Measurements from ENCODE around the gene ALOX5. TPM values are rescaled to one million over a fixed set of nuclear protein-coding genes. Genes with fewer than 3 reads are reported as not detected.

The ALOX5 gene
- total and polyA plus RNA-seq, 4 donors = 21.5 to 270 (median 144) TPM

- H3K36me3 ChIP-seq (ENCODE audit: control insufficient read depth in 4 of 4, insufficient read depth in 4 of 4, low read length in 4 of 4) = peaks cover 4 to 12% (median 7%) of the 10 kb centered on the region in 4 donors
- TF ChIP-seq CTCF (IDR thresholded peaks at IDR 0.05; ENCODE audit: control extremely low read depth, extremely low read depth) = no peak
- no peak overlapping the region for H3K9ac ChIP-seq (ENCODE audit: insufficient read depth in 1 of 2, low read length in 2 of 2)
- WGBS, 2 donors = 68 to 72% methylated on average over 3 of the region's 3 CpGs
- no peak overlapping the region for H3K27ac ChIP-seq (ENCODE audit: low read depth in 1 of 2, low read length in 1 of 2)
- H3K27me3 ChIP-seq (ENCODE audit: control insufficient read depth in 3 of 3, insufficient read depth in 3 of 3, low read length in 2 of 3) = no peaks in the 10 kb centered on the region
- H3K4me3 ChIP-seq = no peak overlapping the region
- no peaks in the 10 kb centered on the region for H3K9me3 ChIP-seq (ENCODE audit: control insufficient read depth in 4 of 4, insufficient read depth in 3 of 4, low read length in 3 of 4)
- peaks cover 0 to 5% (median 0%) of the 10 kb centered on the region in 5 donors for H3K4me1 ChIP-seq (ENCODE audit: control insufficient read depth in 5 of 5, insufficient read depth in 5 of 5, low read length in 5 of 5)
- DNase-seq (no peak), ATAC-seq (ENCODE audit: insufficient read depth, low FRiP score) (no peak)
Observed at GRCh38 chr10:45454859-45455258, 80.8 kb downstream of the ALOX5 start.

DNA sequence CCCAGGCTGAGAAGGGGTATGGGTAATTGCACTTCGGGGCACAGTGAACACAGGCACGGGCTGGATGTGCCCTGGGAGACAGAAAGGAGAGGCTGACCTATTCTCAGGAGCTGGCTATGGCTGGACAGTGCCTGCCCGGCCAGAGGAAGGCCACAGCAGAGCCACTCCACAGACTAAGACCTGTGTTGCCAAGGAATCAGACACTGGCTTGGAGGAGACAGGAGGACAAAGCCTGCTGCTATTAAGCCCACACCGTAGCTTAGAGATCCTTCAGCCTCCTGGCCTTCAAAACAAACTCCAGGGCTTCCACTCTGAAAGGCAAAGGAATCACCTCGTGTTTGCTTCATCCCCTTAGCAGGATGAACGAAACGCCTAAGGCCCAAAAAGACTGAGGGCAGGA, 82.2 kb downstream of the ALOX5 start:
- no peak overlapping the region for H3K4me3 ChIP-seq
- 95 to 98% methylated on average over 7 of the region's 7 CpGs for WGBS, 2 donors
- H3K9ac ChIP-seq (ENCODE audit: insufficient read depth in 1 of 2, low read length in 2 of 2) = no peak overlapping the region
- DNase-seq (no peak), ATAC-seq (ENCODE audit: insufficient read depth, low FRiP score) (no peak)
- H3K27me3 ChIP-seq (ENCODE audit: control insufficient read depth in 3 of 3, insufficient read depth in 3 of 3, low read length in 2 of 3) = no peaks in the 10 kb centered on the region
- H3K4me1 ChIP-seq (ENCODE audit: control insufficient read depth in 5 of 5, insufficient read depth in 5 of 5, low read length in 5 of 5) = peaks cover 0 to 10% (median 3%) of the 10 kb centered on the region in 5 donors
- no peak overlapping the region for H3K27ac ChIP-seq (ENCODE audit: low read depth in 1 of 2, low read length in 1 of 2)
- no peak for TF ChIP-seq CTCF (IDR thresholded peaks at IDR 0.05; ENCODE audit: control extremely low read depth, extremely low read depth)
- H3K36me3 ChIP-seq (ENCODE audit: control insufficient read depth in 4 of 4, insufficient read depth in 4 of 4, low read length in 4 of 4) = peaks cover 4 to 14% (median 8%) of the 10 kb centered on the region in 4 donors
- no peaks in the 10 kb centered on the region for H3K9me3 ChIP-seq (ENCODE audit: control insufficient read depth in 4 of 4, insufficient read depth in 3 of 4, low read length in 3 of 4)

GRCh38 chr10:45456822-45457221, 82.8 kb downstream of the ALOX5 start:
- no peak overlapping the region for H3K9ac ChIP-seq (ENCODE audit: insufficient read depth in 1 of 2, low read length in 2 of 2)
- ATAC-seq (ENCODE audit: insufficient read depth, low FRiP score) (no peak), DNase-seq (no peak)
- H3K36me3 ChIP-seq (ENCODE audit: control insufficient read depth in 4 of 4, insufficient read depth in 4 of 4, low read length in 4 of 4) = peaks cover 4 to 15% (median 8%) of the 10 kb centered on the region in 4 donors
- WGBS, 2 donors = 97 to 99% methylated on average over 7 of the region's 7 CpGs
- no peak overlapping the region for H3K4me3 ChIP-seq
- no peaks in the 10 kb centered on the region for H3K9me3 ChIP-seq (ENCODE audit: control insufficient read depth in 4 of 4, insufficient read depth in 3 of 4, low read length in 3 of 4)
- H3K4me1 ChIP-seq (ENCODE audit: control insufficient read depth in 5 of 5, insufficient read depth in 5 of 5, low read length in 5 of 5) = peaks cover 0 to 12% (median 3%) of the 10 kb centered on the region in 5 donors
- H3K27me3 ChIP-seq (ENCODE audit: control insufficient read depth in 3 of 3, insufficient read depth in 3 of 3, low read length in 2 of 3) = no peaks in the 10 kb centered on the region
- H3K27ac ChIP-seq (ENCODE audit: low read depth in 1 of 2, low read length in 1 of 2) = no peak overlapping the region
- no peak for TF ChIP-seq CTCF (IDR thresholded peaks at IDR 0.05; ENCODE audit: control extremely low read depth, extremely low read depth)

DNA sequence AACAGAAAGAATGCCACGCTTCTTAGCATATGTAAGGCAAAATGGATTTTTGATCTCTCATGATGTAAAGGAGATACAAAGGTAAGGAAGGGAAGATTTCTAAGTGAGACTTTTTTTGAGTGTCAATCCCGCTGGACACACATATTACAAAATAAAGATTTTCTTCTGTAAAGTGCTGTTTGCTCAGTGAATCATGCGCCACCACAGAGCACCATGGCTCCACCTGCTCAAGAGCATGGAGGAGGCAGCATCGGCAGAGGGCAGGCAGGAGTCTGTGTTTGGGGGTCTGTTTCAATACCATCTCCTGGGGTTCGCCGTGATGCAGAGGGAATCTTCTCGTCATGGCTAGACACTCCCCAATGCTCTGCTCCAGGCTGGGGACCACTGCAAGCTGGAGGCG, 83.5 kb downstream of the ALOX5 start:
- H3K27ac ChIP-seq (ENCODE audit: low read depth in 1 of 2, low read length in 1 of 2) = no peak overlapping the region
- 96 to 98% methylated on average over 8 of the region's 8 CpGs for WGBS, 2 donors

More for the DNA sequence above, 83.5 kb downstream of the ALOX5 start:
- Histone ChIP-seq H3K9me3 (ENCODE audit: control insufficient read depth in 4 of 4, insufficient read depth in 3 of 4, low read length in 3 of 4) (no peaks in the 10 kb centered on the region), H3K4me1 (ENCODE audit: control insufficient read depth in 5 of 5, insufficient read depth in 5 of 5, low read length in 5 of 5) (peaks cover 0 to 12% (median 3%) of the 10 kb centered on the region in 5 donors), H3K36me3 (ENCODE audit: control insufficient read depth in 4 of 4, insufficient read depth in 4 of 4, low read length in 4 of 4) (peaks cover 4 to 16% (median 8%) of the 10 kb centered on the region in 4 donors), H3K9ac (ENCODE audit: insufficient read depth in 1 of 2, low read length in 2 of 2) (no peak overlapping the region), H3K4me3 (no peak overlapping the region), H3K27me3 (ENCODE audit: control insufficient read depth in 3 of 3, insufficient read depth in 3 of 3, low read length in 2 of 3) (no peaks in the 10 kb centered on the region)
- ATAC-seq (ENCODE audit: insufficient read depth, low FRiP score) = no peak
- DNase-seq = no peak
- no peak for TF ChIP-seq CTCF (IDR thresholded peaks at IDR 0.05; ENCODE audit: control extremely low read depth, extremely low read depth)

Measured in lung (tissue), 12 donors.